ENCODE measurements around the gene PGLYRP4.

PGLYRP4 gene

DNA sequence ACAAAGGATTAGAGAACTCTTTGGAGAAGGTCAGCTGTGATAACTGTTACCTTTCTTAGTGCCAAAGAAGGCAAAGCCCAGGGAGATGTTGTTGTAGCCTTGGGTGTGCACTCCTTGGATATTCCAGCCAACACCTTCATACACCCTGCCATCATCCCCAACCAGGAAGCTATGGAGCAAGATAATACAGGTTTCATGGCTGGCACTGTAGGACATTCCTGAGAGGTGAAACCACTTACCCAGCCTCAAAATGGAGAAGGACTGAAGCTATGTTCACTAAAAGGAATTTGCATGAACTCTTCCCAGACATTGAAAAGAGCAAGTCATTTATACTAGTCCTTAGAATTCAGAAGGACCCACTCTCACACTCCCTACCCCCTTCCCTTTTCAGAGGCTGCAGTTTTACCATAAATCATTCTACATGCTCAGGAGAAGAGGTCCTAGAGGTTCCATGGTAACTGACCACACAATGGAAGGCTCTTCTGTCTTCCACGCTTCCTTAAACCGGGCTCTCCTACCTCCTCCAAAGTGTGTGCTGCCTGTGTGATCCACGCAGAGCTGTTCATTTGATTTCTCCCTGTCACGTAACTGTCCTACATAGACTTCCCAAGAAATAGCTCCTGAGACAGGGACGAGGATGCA lies 5.5 kb downstream of the PGLYRP4 start:
- no peaks in the 10 kb centered on the region for H3K4me1 ChIP-seq (ENCODE audit: control insufficient read depth, insufficient read depth, low read length)

More for the DNA sequence above, 5.5 kb downstream of the PGLYRP4 start:
- TF ChIP-seq RBAK (tag by site-specific recombination; IDR thresholded peaks at IDR 0.05): no peak
- no peak for TF ChIP-seq SETDB1 (IDR thresholded peaks at IDR 0.05; ENCODE audit: insufficient read length, low read length)
- TF ChIP-seq, protein P1, sequence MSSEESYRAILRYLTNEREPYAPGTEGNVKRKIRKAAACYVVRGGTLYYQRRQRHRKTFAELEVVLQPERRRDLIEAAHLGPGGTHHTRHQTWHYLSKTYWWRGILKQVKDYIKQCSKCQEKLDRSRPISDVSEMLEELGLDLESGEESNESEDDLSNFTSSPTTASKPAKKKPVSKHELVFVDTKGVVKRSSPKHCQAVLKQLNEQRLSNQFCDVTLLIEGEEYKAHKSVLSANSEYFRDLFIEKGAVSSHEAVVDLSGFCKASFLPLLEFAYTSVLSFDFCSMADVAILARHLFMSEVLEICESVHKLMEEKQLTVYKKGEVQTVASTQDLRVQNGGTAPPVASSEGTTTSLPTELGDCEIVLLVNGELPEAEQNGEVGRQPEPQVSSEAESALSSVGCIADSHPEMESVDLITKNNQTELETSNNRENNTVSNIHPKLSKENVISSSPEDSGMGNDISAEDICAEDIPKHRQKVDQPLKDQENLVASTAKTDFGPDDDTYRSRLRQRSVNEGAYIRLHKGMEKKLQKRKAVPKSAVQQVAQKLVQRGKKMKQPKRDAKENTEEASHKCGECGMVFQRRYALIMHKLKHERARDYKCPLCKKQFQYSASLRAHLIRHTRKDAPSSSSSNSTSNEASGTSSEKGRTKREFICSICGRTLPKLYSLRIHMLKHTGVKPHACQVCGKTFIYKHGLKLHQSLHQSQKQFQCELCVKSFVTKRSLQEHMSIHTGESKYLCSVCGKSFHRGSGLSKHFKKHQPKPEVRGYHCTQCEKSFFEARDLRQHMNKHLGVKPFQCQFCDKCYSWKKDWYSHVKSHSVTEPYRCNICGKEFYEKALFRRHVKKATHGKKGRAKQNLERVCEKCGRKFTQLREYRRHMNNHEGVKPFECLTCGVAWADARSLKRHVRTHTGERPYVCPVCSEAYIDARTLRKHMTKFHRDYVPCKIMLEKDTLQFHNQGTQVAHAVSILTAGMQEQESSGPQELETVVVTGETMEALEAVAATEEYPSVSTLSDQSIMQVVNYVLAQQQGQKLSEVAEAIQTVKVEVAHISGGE (tag by site-specific recombination; conservative IDR thresholded peaks at IDR 0.05; ENCODE audit: low read depth): no peak
- TF ChIP-seq ZNF560 (tag by site-specific recombination; IDR thresholded peaks at IDR 0.05; ENCODE audit: borderline replicate concordance): no peak
- no peak for TF ChIP-seq ZNF416 (tag by site-specific recombination; IDR thresholded peaks at IDR 0.05)
- no peak for TF ChIP-seq ZNF202 (tag by site-specific recombination; IDR thresholded peaks at IDR 0.05; ENCODE audit: borderline replicate concordance)
- TF ChIP-seq, protein P2, sequence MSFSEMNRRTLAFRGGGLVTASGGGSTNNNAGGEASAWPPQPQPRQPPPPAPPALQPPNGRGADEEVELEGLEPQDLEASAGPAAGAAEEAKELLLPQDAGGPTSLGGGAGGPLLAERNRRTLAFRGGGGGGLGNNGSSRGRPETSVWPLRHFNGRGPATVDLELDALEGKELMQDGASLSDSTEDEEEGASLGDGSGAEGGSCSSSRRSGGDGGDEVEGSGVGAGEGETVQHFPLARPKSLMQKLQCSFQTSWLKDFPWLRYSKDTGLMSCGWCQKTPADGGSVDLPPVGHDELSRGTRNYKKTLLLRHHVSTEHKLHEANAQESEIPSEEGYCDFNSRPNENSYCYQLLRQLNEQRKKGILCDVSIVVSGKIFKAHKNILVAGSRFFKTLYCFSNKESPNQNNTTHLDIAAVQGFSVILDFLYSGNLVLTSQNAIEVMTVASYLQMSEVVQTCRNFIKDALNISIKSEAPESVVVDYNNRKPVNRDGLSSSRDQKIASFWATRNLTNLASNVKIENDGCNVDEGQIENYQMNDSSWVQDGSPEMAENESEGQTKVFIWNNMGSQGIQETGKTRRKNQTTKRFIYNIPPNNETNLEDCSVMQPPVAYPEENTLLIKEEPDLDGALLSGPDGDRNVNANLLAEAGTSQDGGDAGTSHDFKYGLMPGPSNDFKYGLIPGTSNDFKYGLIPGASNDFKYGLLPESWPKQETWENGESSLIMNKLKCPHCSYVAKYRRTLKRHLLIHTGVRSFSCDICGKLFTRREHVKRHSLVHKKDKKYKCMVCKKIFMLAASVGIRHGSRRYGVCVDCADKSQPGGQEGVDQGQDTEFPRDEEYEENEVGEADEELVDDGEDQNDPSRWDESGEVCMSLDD (tag by site-specific recombination; IDR thresholded peaks at IDR 0.05): no peak
- TF ChIP-seq WT1 (tag by site-specific recombination; IDR thresholded peaks at IDR 0.05): no peak
- no peak for TF ChIP-seq ZNF175 (tag by site-specific recombination; IDR thresholded peaks at IDR 0.05)
- no peak for TF ChIP-seq ZNF610 (tag by site-specific recombination; IDR thresholded peaks at IDR 0.05; ENCODE audit: borderline replicate concordance)
- no peak for TF ChIP-seq ZNF223 (tag by site-specific recombination; IDR thresholded peaks at IDR 0.05)
- TF ChIP-seq ZNF792 (tag by site-specific recombination; IDR thresholded peaks at IDR 0.05): no peak
- TF ChIP-seq, protein P3, sequence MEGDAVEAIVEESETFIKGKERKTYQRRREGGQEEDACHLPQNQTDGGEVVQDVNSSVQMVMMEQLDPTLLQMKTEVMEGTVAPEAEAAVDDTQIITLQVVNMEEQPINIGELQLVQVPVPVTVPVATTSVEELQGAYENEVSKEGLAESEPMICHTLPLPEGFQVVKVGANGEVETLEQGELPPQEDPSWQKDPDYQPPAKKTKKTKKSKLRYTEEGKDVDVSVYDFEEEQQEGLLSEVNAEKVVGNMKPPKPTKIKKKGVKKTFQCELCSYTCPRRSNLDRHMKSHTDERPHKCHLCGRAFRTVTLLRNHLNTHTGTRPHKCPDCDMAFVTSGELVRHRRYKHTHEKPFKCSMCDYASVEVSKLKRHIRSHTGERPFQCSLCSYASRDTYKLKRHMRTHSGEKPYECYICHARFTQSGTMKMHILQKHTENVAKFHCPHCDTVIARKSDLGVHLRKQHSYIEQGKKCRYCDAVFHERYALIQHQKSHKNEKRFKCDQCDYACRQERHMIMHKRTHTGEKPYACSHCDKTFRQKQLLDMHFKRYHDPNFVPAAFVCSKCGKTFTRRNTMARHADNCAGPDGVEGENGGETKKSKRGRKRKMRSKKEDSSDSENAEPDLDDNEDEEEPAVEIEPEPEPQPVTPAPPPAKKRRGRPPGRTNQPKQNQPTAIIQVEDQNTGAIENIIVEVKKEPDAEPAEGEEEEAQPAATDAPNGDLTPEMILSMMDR (tag by site-specific recombination; IDR thresholded peaks at IDR 0.05): no peak
- TF ChIP-seq, protein P4, sequence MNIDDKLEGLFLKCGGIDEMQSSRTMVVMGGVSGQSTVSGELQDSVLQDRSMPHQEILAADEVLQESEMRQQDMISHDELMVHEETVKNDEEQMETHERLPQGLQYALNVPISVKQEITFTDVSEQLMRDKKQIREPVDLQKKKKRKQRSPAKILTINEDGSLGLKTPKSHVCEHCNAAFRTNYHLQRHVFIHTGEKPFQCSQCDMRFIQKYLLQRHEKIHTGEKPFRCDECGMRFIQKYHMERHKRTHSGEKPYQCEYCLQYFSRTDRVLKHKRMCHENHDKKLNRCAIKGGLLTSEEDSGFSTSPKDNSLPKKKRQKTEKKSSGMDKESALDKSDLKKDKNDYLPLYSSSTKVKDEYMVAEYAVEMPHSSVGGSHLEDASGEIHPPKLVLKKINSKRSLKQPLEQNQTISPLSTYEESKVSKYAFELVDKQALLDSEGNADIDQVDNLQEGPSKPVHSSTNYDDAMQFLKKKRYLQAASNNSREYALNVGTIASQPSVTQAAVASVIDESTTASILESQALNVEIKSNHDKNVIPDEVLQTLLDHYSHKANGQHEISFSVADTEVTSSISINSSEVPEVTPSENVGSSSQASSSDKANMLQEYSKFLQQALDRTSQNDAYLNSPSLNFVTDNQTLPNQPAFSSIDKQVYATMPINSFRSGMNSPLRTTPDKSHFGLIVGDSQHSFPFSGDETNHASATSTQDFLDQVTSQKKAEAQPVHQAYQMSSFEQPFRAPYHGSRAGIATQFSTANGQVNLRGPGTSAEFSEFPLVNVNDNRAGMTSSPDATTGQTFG (tag by site-specific recombination; IDR thresholded peaks at IDR 0.05; ENCODE audit: borderline replicate concordance): no peak
- no peak for TF ChIP-seq ZNF341 (tag by site-specific recombination; IDR thresholded peaks at IDR 0.05; ENCODE audit: low read depth)
- no peak for TF ChIP-seq ZNF658 (tag by site-specific recombination; IDR thresholded peaks at IDR 0.05)
- TF ChIP-seq ZSCAN23 (tag by site-specific recombination; IDR thresholded peaks at IDR 0.05): no peak
- no peaks in the 10 kb centered on the region for H3K36me3 ChIP-seq (ENCODE audit: control insufficient read depth in 2 of 2, insufficient read depth in 1 of 2, low read length in 2 of 2)
- H3K27ac ChIP-seq (ENCODE audit: extremely low read depth, low read depth, low read length): no peak overlapping the region
- POLR2A ChIA-PET: no interaction called here
- CTCF ChIA-PET: interaction anchor here (0.7 to 3.7 kb wide), 4 partner anchors 9 to 178 kb away, joined by 3 to 18 read pairs (median 5); no protein-coding TSS in a partner anchor
- H3K4me3 ChIP-seq (ENCODE audit: low read depth, low read length): no peak overlapping the region
- H3K9me3 ChIP-seq (ENCODE audit: control insufficient read depth, insufficient read depth, low read depth, low read length): no peaks in the 10 kb centered on the region

All from HEK293 (cell line).